Retina (tissue), 1 donor: ENCODE data around the gene LRP1B.
A peak's percentile ranks its signal among the peaks of the same experiment; 100 is the strongest.

Source experiments
- DNase-seq: peaks from one replicate; pipeline ENCODE4 v3.0.0-alpha.2; 2016

LRP1B gene

GRCh38 chr2:142131010-142131669 is at the start of gene LRP1B:
LRP1B (minus strand) TSS chr2:142131016; CDS start chr2:142130729, 287 bp downstream.
- no peak for DNase-seq

GRCh38 chr2:142179686-142180085 is 48.9 kb upstream of the LRP1B start:
- no peak for DNase-seq

- DNase-seq = no peak
Observed at GRCh38 chr2:142178604-142179003, 47.8 kb upstream of the LRP1B start.

- DNase-seq = peak; percentile 6
Observed at GRCh38 chr2:142176941-142177340, 46.1 kb upstream of the LRP1B start.

- no peak for DNase-seq
Observed at GRCh38 chr2:142175813-142176338, 45.1 kb upstream of the LRP1B start.

- no peak for DNase-seq
Observed at GRCh38 chr2:142174176-142174575, 43.4 kb upstream of the LRP1B start.

GRCh38 chr2:142170847-142171246 is 40.0 kb upstream of the LRP1B start:
- DNase-seq = no peak

GRCh38 chr2:142165790-142166189 is 35.0 kb upstream of the LRP1B start:
- peak; percentile 16 for DNase-seq

GRCh38 chr2:142153601-142154000 is 22.8 kb upstream of the LRP1B start:
- DNase-seq = no peak

GRCh38 chr2:142150453-142150852 is 19.6 kb upstream of the LRP1B start:
- no peak for DNase-seq

- no peak for DNase-seq
Observed at GRCh38 chr2:142144547-142144946, 13.7 kb upstream of the LRP1B start.

GRCh38 chr2:142142595-142142994 is 11.8 kb upstream of the LRP1B start:
- no peak for DNase-seq

GRCh38 chr2:142140434-142140845 is 9.6 kb upstream of the LRP1B start:
- no peak for DNase-seq

GRCh38 chr2:142139384-142139783 is 8.6 kb upstream of the LRP1B start:
- no peak for DNase-seq

GRCh38 chr2:142136571-142136970 is 5.8 kb upstream of the LRP1B start:
- DNase-seq = no peak

- DNase-seq = no peak
Observed at GRCh38 chr2:142134911-142135310, 4.1 kb upstream of the LRP1B start.

- DNase-seq = peak; percentile 91
Observed at GRCh38 chr2:142130111-142131009, 456 bp downstream of the LRP1B start.

- DNase-seq = no peak
Observed at GRCh38 chr2:142128105-142128504, 2.7 kb downstream of the LRP1B start.

- DNase-seq = no peak
Observed at GRCh38 chr2:142127248-142127647, 3.6 kb downstream of the LRP1B start.

GRCh38 chr2:142124706-142125105 is 6.1 kb downstream of the LRP1B start:
- no peak for DNase-seq

- DNase-seq = no peak
Observed at GRCh38 chr2:142119347-142119746, 11.5 kb downstream of the LRP1B start.

- no peak for DNase-seq
Observed at GRCh38 chr2:142112757-142113221, 18.0 kb downstream of the LRP1B start.

GRCh38 chr2:142104134-142104758 is 26.6 kb downstream of the LRP1B start:
- no peak for DNase-seq
